Neural progenitor cell (in vitro differentiated cells): ENCODE measurements around the gene WDR81.

Experiments
- EZH2 ChIP-seq: fragments of 200-600 bp; sonication (generic); IDR thresholded peaks from 2 replicates; pipeline ENCODE4 v1.6.1; 2017; ENCODE audit warnings: antibody characterized with exemption, mild to moderate bottlenecking, moderate library complexity
- TF ChIP-seq, protein P1 (sequence below): fragments of 200-600 bp; sonication (generic); IDR thresholded peaks from 2 replicates; pipeline ENCODE4 v1.5.1; 2017; ENCODE audit warnings: antibody characterized with exemption, mild to moderate bottlenecking

DNA sequence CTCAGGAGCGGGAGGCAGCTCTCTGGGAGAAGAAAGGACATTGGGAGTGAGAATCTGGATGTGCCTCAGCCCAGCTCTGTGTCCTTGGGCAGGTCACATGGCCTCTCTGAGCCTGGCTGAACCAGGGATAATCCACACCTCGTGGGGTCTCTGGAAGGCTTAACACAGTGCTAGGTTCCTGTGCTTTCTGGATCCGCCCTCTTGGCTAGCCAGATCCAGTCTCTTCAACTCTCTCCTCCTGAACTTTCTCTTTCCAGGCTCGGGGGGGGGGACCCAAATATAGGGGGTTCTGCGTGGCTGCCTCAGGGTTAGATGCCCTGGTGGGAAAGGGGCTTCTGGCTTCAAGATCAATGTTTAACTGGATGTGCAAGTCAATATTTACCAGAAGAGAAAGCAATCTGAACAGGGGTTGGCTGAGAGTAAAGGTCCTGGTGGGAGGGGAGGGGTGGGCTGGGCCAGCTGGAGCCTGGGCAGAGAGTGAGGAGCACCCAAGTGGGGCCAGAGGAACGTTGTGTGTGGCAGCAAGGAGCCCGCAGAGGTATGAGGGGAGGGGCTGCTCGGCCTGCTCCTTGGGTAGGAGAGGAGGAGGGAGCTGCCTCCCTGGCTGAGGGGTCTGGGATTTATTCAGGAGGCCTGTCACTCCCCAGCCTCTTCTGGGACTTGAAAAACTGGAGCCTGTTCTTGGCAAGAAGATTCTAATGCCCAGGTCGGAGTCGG is 18.0 kb downstream of the WDR81 start, which contains the start of gene SERPINF2:
- no peak for TF ChIP-seq EZH2
- TF ChIP-seq, protein P1, sequence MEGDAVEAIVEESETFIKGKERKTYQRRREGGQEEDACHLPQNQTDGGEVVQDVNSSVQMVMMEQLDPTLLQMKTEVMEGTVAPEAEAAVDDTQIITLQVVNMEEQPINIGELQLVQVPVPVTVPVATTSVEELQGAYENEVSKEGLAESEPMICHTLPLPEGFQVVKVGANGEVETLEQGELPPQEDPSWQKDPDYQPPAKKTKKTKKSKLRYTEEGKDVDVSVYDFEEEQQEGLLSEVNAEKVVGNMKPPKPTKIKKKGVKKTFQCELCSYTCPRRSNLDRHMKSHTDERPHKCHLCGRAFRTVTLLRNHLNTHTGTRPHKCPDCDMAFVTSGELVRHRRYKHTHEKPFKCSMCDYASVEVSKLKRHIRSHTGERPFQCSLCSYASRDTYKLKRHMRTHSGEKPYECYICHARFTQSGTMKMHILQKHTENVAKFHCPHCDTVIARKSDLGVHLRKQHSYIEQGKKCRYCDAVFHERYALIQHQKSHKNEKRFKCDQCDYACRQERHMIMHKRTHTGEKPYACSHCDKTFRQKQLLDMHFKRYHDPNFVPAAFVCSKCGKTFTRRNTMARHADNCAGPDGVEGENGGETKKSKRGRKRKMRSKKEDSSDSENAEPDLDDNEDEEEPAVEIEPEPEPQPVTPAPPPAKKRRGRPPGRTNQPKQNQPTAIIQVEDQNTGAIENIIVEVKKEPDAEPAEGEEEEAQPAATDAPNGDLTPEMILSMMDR: no peak
